Fibroblast of lung (primary cell): Measurements from ENCODE around the gene TTC9B.

ENCODE experiments used
- CTCF ChIP-seq, 2 donors: IDR thresholded peaks in 1 of 2; conservative IDR thresholded peaks in 1 of 2; 1 replicate in 1 of 2; 2 replicates in 1 of 2; pipeline ENCODE4 v1.5.1; 2011 to 2012; ENCODE audit warnings: low read length in 2 of 2, control low read depth in 1 of 2, inconsistent platforms in 1 of 2, low read depth in 1 of 2, mild to moderate bottlenecking in 1 of 2
- EZH2 ChIP-seq: IDR thresholded peaks from 2 replicates; pipeline ENCODE4 v1.5.1; 2012; ENCODE audit warnings: low read length, control low read depth, mild to moderate bottlenecking; ENCODE audit errors: missing control alignments

DNA sequence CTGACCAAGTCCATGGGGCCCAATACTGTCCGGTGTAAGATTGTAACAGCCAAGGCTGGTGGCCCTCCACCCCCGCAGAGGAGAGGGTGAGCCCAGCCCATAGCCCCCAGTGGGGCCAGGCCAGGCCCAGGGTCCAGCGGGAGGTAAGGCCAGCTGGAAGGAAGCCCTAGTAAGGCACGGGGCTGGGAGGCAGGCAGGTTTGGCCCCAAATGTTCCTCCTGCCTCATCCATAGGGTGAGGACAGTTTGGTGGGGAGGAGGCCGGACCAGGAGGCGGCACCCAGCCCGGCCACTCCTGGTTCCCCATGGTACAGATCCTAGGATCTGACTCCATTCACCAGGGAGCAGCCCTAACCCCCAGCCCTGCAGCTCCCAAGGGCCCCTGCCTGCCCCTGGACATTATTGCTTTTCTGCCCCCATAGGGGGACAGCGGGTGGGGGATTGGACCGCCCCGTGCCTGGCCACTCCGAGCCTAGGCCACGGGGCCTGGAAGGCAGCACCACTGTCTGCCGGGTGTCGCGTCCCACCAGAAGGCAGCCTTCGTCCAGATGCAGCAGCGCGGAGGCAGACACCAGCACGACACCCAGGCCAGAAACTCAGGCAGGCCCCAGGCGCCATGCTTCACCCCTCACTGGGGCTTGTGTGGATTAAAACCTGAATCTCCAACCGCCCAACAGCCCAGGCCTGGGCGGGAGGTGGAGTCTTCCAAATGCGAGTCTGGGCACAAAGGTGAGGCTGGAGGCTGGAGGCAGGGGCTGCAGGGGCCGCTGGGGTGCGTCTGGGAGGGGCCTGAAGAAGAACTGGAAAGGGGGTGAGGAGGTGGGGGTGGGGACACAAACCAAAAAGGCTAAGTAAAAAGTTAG is 15.0 kb upstream of the TTC9B start:
- TF ChIP-seq CTCF (conservative IDR thresholded peaks at IDR 0.05 in 1 of 2, IDR thresholded peaks at IDR 0.05 in 1 of 2; ENCODE audit: low read depth in 1 of 2, low read length in 2 of 2) (no peak), EZH2 (no peak)
